ENCODE data around the gene PALD1. TPM values are rescaled to one million over a fixed set of nuclear protein-coding genes. Genes with fewer than 3 reads are reported as not detected.

PALD1 gene
- polyA plus RNA-seq = 0.08 TPM

DNA sequence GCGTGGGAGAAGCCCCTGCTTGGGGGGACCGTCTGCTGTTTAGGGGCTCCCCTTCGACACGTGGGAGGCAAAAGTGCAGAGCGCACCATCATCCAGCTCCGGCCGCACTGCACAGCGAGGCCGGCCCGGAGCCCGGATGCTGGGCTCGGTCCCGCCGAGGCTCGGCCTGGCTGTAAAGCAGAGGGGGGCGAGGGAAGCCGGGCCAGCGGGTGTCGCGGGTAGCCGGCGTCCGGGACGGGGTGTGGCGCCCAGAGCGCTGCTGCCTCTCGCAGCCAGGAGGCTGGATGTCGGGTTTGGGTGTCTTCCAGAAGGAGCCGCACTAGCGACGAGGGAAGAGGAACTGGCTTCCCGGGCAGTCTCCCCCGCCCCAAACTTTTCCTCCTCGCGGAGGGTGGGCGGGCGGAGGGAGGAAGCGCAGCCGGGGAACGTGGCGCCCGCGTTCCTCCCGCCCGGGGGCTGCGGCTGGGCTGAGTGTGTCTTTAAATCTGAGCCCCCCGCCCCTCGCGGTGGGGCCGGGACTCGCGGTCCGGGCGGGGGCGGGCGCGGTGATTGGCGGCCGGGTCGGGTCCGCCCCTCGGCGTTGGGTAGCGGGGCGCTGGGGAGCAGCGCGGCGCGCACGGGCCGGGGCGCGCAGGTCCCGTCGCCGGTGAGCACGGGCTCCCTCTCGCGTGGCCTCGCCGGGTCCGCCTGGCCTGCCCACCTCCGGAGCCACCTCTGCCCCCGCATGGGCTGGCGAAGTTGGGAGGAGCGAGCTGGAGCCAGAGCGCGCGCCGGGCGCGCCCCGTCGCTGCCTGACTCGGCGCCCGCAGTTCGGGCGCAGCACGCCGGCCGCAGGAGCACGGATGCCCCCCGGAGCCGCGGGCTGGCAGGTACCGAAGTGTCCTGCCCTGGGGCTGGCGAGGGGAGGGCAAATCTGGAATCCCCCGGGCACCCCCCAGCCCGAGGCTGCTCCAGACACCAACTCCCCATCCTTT lies at the start of gene PALD1:
Gene PALD1 (plus strand): TSS at position 577 of the 974 bp plus-strand sequence. CDS start 47,185 bp downstream, outside the sequence.
- no peaks in the 10 kb centered on the region for H3K9me3 Mint-ChIP-seq
- no peaks in the 10 kb centered on the region for H3K36me3 Mint-ChIP-seq
- H3K27ac Mint-ChIP-seq = peak within 1 kb of the TSS; percentile 67 to 96 (median 86)
- H3K27me3 Mint-ChIP-seq = peaks cover 14% of the 10 kb centered on the region
- peak within 1 kb of the TSS; percentile 80 to 94 (median 93) for H3K4me3 Mint-ChIP-seq
- H3K4me1 Mint-ChIP-seq = peaks cover 21 to 39% (median 30%) of the 10 kb centered on the region in 3 donors

DNA sequence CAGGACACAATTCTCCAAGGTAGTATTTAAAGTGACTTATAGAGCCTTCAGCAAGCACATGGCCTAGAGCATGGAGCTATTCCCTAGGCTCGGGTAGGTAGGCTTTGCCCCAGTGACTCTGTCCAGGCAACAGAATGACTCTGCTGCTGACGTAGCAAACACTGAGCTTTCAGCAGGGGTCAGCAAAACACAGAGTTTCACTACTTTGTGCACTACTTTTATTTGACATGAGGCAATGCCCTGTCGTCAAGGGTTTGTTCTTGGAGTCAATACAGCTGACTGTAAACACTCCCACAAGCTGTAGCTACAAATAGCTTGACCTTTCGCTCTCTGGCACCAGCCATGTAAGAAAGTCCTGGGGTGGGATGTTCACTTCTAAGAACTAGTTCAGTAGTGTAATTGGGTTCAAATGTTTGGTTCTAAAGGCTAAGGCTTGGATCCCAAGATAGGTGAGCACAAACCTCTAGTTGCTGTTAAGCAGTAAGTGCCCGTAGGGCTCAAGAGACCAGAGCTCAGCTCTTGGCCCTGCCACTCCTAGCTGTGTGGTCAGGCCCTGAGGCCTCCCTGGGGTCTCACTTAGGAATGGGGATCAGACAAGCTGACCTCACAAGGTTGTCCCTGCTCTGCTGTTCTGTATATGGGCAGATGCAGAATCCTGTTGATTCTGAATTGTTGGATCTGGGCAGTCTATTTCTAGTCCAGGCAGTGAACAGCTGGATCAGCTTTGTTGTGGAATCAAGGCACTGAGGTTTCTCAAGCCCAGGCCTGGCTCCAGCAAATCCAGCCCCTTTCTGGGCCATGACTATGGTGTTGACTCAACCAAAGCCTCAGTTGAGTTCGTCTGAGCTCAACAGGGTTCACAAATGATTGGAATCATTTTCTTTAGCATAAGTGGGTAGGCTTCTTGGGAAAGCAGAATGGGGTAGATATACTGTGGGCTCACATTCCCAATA lies 47.8 kb upstream of the PALD1 start:
- peaks cover 6 to 22% (median 14%) of the 10 kb centered on the region in 3 donors for H3K4me1 Mint-ChIP-seq
- H3K27ac Mint-ChIP-seq = no peak overlapping the region
- no peaks in the 10 kb centered on the region for H3K9me3 Mint-ChIP-seq
- no peak overlapping the region for H3K4me3 Mint-ChIP-seq
- H3K36me3 Mint-ChIP-seq = peaks cover 6% of the 10 kb centered on the region
- H3K27me3 Mint-ChIP-seq = no peaks in the 10 kb centered on the region

DNA sequence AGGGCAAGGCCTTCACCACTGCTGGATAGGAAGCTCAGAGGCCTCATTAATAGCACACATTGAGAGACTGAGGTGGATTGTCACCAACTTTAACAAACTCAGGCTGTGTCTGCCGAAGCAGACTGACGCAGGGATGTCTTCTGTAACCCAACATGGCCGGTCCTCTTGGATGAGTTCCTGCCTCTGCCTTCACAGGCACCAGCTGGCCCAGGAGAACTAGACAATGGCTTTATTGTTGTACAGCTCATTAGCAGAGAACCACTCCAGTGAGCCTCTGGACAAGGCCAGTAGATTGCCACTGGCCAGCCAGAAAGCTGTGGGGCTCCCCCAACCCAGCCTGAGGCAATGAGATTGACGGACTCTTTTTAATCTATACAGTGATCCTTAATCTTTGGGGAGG lies 46.5 kb upstream of the PALD1 start:
- Mint-ChIP-seq H3K4me3 (peak overlapping the region in 2 of 4 donors; percentile 8 to 92), H3K36me3 (peaks cover 7% of the 10 kb centered on the region), H3K27me3 (no peaks in the 10 kb centered on the region), H3K9me3 (no peaks in the 10 kb centered on the region), H3K4me1 (peaks cover 6 to 22% (median 14%) of the 10 kb centered on the region in 3 donors), H3K27ac (peak overlapping the region in 2 of 3 donors; percentile 63 to 88)

DNA sequence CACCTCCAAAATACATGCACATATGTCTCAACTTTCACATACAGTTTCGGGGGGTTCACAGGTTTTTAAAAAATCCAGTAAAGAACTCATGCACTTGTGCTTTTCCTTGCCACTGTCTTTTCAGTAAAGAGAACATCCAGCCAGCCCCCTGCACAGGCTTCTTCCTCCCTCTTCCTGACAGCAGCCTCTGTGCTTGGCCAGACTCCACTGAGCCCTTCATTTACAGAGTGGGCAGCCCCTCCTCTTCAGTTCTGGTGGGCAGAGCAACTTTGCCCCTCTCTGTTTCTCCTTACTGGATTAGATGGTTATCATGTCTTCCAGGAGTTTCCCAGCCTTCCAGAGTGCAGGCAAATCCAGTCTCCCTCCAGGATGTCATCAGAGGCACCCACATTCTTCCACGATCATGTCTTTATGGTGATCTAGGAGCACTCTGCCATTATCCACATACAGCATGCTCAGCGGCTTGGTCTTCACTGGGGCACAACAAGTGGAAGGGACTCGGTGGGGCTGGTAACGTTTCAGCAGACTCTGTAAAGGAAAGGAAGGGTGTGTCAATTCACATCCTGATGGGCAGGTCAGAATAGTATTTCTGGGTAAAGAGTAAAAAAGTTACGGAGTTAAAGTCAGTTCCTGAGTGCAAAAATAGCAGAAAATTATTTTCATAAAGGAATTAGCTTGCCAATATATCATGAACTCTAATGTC lies 45.9 kb upstream of the PALD1 start:
- peak overlapping the region; percentile 27 to 92 (median 86) for H3K4me3 Mint-ChIP-seq

DNA sequence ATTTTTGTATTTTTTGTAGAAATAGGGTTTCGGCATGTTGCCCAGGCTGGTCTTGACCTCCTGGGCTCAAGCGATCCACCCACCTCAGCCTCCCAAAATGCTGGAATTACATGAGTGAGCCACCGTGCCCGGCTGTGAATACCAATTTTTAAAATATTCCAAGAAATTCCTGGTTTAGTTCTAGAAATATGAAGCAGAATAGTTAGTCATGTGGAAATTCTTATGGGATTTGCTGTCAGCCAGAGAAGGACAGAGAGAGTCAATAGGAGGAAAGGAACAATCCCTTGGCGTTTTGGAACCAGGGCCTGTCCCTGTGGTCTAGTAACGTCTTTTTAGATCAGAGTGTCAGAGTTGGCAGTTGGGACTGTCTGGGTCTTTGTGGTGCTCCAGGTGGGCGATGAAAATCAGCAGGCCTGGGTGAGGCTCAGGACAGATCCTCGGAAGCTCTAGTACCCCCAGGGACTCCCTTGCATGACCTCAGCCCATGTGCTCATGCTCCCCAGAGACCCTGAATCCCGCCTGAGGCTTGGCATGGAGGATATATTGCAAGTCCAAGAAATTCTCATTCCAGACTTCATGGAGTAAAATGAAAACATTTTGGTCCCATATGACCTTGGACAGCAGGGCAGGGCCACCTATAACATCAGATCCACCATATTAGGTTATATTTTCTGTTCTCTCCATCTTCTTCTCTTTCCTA lies 44.8 kb upstream of the PALD1 start:
- Mint-ChIP-seq H3K27me3 (no peaks in the 10 kb centered on the region), H3K9me3 (no peaks in the 10 kb centered on the region), H3K4me3 (peak overlapping the region in 2 of 4 donors; percentile 39 to 41), H3K4me1 (peaks cover 6 to 22% (median 14%) of the 10 kb centered on the region in 3 donors), H3K27ac (no peak overlapping the region), H3K36me3 (peaks cover 6% of the 10 kb centered on the region)

More for the DNA sequence above, 45.9 kb upstream of the PALD1 start:
- Mint-ChIP-seq H3K9me3 (no peaks in the 10 kb centered on the region), H3K4me1 (peaks cover 6 to 22% (median 14%) of the 10 kb centered on the region in 3 donors), H3K27ac (peak overlapping the region in 2 of 3 donors; percentile 63 to 88), H3K36me3 (peaks cover 7% of the 10 kb centered on the region), H3K27me3 (no peaks in the 10 kb centered on the region)

DNA sequence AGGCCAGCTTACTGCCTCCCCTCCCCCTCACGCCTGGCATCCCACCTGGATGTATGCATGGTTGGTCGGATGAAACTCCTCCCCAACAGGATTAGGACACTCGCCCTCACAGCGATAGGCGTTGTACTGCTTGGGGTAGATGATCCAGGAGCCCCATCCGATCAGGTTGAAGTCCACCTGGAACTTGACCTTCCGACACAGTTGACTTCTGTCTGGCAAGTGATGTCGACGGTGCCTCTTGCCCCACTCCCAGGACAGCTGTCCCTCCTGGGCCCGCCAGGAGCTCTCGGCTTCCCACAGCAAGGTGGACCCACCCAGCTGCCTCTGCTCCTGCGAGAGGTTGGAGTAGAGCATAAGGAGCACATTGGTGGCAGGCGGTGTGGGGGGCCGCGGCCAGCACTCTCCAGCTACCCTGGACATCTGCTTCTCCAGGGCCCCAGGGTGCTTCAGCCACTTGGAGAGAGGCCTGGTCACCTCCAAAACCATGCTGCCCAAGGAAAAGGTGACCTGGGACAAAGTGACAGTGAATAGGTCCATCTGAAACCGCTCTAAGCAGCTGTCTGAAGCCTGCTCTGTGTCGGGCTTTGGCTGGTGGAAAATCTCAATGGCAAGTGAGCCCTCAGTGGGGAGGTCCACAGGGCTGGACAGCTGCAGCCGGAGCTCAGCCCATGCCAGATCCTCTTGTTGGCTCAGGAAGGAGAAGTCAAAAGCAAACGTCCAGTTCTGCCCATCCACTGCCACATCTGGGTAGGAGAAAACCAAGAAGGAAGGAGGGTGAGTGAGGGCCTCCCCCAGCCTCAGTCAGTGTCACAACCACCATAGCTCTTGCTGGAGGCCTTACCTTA lies 43.1 kb upstream of the PALD1 start:
- peaks cover 6 to 23% (median 14%) of the 10 kb centered on the region in 3 donors for H3K4me1 Mint-ChIP-seq
- H3K36me3 Mint-ChIP-seq = peaks cover 6% of the 10 kb centered on the region
- H3K27me3 Mint-ChIP-seq = peaks cover 10% of the 10 kb centered on the region
- H3K9me3 Mint-ChIP-seq = no peaks in the 10 kb centered on the region
- no peak overlapping the region for H3K4me3 Mint-ChIP-seq
- H3K27ac Mint-ChIP-seq = no peak overlapping the region

DNA sequence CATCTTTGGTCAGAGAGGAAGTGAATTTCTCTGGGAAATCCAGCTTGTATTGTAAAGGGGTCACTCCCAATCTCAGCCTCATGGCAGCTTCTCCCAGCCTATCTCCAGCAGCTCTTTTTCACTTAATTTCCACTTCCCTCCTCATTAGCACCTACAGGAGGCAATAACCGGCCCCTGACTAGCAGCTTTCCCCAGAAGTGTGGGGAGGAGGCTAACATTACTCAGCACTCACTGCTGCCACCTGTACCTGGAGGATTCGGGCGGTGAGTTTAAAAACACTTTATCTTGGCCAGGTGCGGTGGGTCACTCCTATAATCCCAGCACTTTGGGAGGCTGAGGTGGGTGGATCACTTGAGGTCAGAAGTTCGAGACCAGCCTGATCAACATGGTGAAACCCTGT lies 40.8 kb upstream of the PALD1 start:
- peaks cover 13 to 15% (median 15%) of the 10 kb centered on the region in 3 donors for H3K4me1 Mint-ChIP-seq
- no peak overlapping the region for H3K27ac Mint-ChIP-seq
- peaks cover 2% of the 10 kb centered on the region for H3K36me3 Mint-ChIP-seq
- no peak overlapping the region for H3K4me3 Mint-ChIP-seq
- H3K9me3 Mint-ChIP-seq = peaks cover 0 to 4% (median 0%) of the 10 kb centered on the region in 3 donors
- peaks cover 29% of the 10 kb centered on the region for H3K27me3 Mint-ChIP-seq

DNA sequence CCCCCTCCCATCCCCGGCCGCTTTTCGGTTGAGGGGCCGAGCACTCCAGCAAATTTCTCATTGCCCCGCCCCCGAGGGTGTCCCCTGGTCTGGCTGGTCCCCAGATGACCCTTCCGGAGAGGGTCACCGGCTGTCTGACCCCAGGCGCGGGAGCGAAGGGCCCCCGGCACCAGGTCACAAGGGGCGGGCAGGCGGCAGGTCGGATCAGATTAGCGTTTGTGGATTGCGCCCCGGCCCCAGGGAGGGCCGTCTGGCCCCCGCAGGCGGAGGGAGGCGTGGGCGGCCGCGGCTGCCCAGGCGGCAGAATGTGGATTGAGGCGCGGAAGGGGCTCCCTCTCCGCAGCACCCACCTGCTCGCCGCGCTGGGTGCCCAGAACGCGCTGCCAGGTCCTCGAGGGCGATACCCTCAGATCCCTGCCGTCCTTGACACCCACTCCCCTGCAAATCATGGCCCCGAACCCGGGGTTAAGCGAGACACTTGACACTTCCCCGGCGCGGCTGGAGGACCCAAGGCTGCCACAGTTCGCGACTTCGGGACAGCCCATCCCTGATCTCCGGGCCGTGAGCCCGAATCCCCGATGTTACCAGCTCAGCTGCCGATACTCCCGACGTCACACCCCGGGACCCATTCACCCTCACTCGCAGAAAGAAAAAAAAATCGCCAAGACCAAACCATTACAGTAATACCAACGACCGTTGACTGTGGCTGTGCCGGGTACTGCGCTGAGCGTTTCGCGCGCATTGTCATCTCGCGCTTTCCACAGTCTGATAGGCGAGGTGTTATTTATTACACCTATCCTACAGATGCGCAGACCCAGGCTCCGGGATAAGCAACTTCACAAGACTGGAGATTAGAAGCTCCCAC lies 38.0 kb upstream of the PALD1 start:
- Mint-ChIP-seq H3K36me3 (peaks cover 2% of the 10 kb centered on the region), H3K27me3 (peaks cover 42% of the 10 kb centered on the region), H3K27ac (no peak overlapping the region), H3K4me3 (peak overlapping the region in 3 of 4 donors; percentile 49 to 88 (median 87)), H3K9me3 (peaks cover 0 to 4% (median 0%) of the 10 kb centered on the region in 3 donors), H3K4me1 (peaks cover 7 to 11% (median 8%) of the 10 kb centered on the region in 3 donors)

DNA sequence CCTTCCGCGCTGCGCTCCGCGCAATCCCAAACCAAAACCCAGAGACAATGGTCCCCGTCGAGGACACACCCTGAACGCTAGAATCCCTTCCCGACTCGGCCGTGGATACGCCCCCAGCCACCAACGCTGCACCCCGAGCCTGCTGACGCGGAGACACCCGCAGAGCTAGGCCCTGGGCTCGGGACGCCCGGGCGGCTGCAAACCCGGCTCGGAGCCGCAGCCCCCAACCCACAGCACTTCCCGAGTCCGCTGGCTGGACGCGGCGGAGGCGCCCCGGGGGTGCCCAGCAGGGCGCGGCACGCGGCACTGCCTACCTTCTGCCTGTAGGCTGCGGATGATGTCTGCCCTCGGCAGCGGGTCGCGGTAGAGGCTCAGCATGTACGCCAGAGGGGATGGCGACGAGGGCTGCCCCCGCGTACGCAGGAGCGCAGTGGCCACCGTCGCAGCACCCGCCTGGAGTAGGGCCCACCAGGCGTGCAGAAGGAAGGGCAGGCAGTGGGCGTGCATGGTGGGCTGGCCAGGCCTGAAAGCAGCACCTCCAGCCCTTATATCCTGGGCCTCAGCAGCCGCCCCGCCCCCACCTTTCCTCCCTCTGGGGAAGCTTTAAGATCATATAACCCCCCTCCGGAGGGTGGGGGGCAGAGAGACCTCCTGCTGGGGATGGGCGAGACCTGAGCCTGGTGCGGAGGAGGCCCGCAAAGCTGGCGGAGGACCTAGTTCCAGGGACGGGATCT lies 37.2 kb upstream of the PALD1 start, which contains the start of gene NODAL:
Gene NODAL (minus strand): TSS at position 521 of the 734 bp plus-strand sequence. CDS start 14 bp downstream, at position 507.
- no peak within 1 kb of the TSS for H3K27ac Mint-ChIP-seq

DNA sequence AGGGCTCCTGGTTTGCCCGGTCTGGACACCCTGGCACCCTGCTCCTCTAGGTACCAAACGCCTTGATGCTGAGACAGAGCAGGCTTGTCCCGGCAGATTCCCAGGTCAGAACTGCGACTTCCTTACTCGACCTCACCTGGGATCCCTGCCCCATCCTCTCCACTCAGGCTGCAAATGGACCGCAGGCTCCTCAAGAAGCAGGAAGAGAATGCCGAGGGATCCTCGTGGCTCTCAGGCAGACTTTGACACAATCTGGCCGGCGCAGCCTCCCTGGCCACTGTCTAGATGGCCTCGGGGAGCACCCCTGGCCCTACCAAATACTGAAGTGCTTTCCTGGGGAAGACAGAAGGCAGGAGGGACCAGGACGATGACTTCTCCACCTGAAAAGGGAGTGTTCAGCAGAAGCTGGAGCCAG lies 36.7 kb upstream of the PALD1 start:
- H3K36me3 Mint-ChIP-seq = peaks cover 2% of the 10 kb centered on the region
- peak overlapping the region in 1 of 4 donors; percentile 9 for H3K4me3 Mint-ChIP-seq
- peaks cover 7 to 11% (median 8%) of the 10 kb centered on the region in 3 donors for H3K4me1 Mint-ChIP-seq
- H3K27ac Mint-ChIP-seq = no peak overlapping the region
- peaks cover 42% of the 10 kb centered on the region for H3K27me3 Mint-ChIP-seq
- peaks cover 0 to 4% (median 0%) of the 10 kb centered on the region in 3 donors for H3K9me3 Mint-ChIP-seq

More for the DNA sequence above, 37.2 kb upstream of the PALD1 start, which contains the start of gene NODAL:
- Mint-ChIP-seq H3K4me3 (peak within 1 kb of the TSS in 3 of 4 donors; percentile 49 to 88 (median 87)), H3K4me1 (peaks cover 7 to 11% (median 8%) of the 10 kb centered on the region in 3 donors), H3K27me3 (peaks cover 42% of the 10 kb centered on the region), H3K9me3 (peaks cover 0 to 4% (median 0%) of the 10 kb centered on the region in 3 donors), H3K36me3 (peaks cover 2% of the 10 kb centered on the region)

DNA sequence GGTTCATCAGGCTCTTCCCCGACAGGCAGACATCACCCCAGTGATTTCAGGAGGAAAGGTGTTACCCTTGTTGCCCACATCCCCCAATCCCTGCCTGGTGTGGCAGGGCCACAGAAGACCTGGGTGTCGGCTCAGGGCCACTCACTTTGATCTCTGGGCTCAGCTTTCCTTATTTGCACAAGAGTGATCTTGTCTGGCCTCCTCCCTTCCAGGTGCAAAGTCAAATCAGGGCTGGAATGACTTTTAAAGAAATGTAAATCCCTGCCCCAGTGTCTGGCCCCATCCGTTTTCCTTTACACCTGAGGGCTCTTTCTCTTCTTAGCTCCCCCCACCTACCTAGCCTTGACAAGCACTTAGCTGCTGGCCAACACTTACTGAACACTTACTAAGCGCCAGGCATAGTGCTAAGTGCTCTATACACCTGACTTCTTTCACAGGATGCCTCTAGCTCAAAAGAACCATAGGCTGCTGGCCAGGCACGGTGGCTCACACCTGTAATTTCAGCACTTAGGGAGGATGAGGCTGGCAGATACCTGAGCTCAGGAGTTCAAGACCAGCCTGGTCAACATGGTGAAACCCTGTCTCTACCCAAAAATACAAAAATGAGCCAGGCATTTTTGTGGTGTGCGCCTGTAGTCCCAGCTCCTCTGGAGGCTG lies 36.1 kb upstream of the PALD1 start:
- Mint-ChIP-seq H3K27ac (no peak overlapping the region), H3K36me3 (peaks cover 2% of the 10 kb centered on the region), H3K4me1 (peaks cover 7 to 11% (median 8%) of the 10 kb centered on the region in 3 donors), H3K9me3 (peaks cover 0 to 4% (median 0%) of the 10 kb centered on the region in 3 donors), H3K27me3 (peaks cover 42% of the 10 kb centered on the region), H3K4me3 (peak overlapping the region in 1 of 4 donors; percentile 9)
